ENCODE measurements around the gene TTC7B. TPM values are rescaled to one million over a fixed set of nuclear protein-coding genes. Genes with fewer than 3 reads are reported as not detected.
A peak's percentile ranks its signal among the peaks of the same experiment; 100 is the strongest.

The TTC7B gene
- total RNA-seq, 4 donors from 2014 or later = 3.3 to 18.1 (median 10.0) TPM

- Histone ChIP-seq H3K4me3 (no peak overlapping the region), H3K9me3 (no peaks in the 10 kb centered on the region), H3K4me1 (peaks cover 0 to 40% (median 9%) of the 10 kb centered on the region in 3 donors), H3K36me3 (peaks cover 0 to 12% (median 0%) of the 10 kb centered on the region in 3 donors), H3K27ac (peak overlapping the region in 2 of 4 donors; percentile 68 to 86), H3K27me3 (no peaks in the 10 kb centered on the region)
- DNase-seq = no peak
- intact Hi-C loops (cut with DNase I) = no loop called here
- TF ChIP-seq, protein P1, sequence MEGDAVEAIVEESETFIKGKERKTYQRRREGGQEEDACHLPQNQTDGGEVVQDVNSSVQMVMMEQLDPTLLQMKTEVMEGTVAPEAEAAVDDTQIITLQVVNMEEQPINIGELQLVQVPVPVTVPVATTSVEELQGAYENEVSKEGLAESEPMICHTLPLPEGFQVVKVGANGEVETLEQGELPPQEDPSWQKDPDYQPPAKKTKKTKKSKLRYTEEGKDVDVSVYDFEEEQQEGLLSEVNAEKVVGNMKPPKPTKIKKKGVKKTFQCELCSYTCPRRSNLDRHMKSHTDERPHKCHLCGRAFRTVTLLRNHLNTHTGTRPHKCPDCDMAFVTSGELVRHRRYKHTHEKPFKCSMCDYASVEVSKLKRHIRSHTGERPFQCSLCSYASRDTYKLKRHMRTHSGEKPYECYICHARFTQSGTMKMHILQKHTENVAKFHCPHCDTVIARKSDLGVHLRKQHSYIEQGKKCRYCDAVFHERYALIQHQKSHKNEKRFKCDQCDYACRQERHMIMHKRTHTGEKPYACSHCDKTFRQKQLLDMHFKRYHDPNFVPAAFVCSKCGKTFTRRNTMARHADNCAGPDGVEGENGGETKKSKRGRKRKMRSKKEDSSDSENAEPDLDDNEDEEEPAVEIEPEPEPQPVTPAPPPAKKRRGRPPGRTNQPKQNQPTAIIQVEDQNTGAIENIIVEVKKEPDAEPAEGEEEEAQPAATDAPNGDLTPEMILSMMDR (IDR thresholded peaks at IDR 0.05) = no peak
- TF ChIP-seq POLR2A (IDR thresholded peaks at IDR 0.05) = no peak
- 100% methylated on average over 1 to 4 of the region's 17 CpGs for WGBS, 2 donors
These were observed 237.8 kb downstream of the TTC7B start for GRCh38 chr14:90578283-90578985.

DNA sequence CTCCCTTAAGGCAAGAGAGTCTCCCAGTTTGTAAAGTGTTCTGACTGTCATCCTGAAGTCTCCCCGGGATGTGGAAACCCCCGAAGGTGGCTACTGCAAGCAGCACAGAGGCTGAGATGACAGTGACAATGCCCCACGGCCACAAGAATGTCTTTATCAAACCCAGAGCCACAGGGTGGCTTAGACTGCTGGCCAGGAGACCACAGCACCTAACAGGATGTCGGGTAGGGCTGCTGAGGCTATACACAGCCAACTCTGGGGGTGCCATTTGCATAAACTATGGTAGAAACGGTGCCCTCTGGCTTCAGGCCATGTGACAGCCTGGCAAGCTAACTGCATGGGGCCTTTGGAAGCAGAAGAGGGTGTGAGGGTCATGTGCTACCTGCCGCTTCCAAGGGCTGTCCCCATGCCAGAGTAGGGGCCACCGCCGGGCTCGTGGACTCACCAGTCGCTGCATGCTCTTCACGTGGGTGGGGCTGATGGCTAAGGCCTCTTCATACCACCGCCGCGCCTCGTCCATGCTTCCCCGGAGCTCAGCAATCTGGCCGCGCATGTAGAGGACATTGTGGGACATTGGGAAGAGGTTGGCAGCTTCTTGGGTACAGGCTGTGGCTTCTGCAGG lies 238.5 kb downstream of the TTC7B start:
- intact Hi-C loops (cut with DNase I) = no loop called here
- no peaks in the 10 kb centered on the region for H3K9me3 ChIP-seq
- no peaks in the 10 kb centered on the region for H3K27me3 ChIP-seq
- H3K4me1 ChIP-seq = peaks cover 0 to 40% (median 9%) of the 10 kb centered on the region in 3 donors
- DNase-seq = no peak
- TF ChIP-seq, protein P1 (IDR thresholded peaks at IDR 0.05) = no peak
- WGBS, 2 donors = 20 to 97% methylated on average over 1 to 6 of the region's 18 CpGs
- H3K27ac ChIP-seq = peak overlapping the region in 3 of 4 donors; percentile 58 to 86 (median 68)
- H3K36me3 ChIP-seq = peaks cover 0 to 12% (median 0%) of the 10 kb centered on the region in 3 donors
- H3K4me3 ChIP-seq = no peak overlapping the region

DNA sequence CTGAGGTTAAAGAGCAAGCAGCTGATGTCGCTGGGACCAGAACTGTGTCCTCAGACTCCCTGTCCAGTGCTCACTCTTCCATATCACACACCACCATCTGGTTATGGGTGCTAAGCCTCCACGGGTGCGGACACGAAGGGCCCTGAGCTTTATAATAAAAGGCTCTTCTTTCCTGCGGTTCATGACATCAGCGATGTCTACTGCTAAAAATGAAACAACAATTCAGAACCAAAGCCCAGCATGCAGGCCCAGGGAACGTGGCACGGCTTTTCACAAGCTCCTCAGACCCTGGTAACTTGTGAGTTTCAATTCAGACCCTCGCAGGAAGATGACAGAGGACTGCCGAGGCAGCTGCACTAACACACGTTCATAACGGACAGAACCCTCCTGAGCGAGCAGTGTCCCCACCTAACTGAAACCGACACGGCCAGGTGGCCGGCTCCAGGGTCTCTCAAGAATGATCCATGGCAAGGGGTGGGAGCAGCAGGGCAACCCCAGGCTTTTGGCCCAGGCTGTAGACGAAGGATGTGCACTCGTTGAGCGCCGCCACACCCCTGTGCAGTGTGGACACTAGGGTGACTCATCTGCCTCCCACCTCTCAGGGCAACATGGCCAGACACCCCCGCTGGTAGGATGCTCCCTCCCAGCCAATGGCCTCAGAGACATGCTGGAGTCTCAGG lies 239.1 kb downstream of the TTC7B start:
- H3K9me3 ChIP-seq = no peaks in the 10 kb centered on the region
- DNase-seq = no peak
- peaks cover 0 to 40% (median 9%) of the 10 kb centered on the region in 3 donors for H3K4me1 ChIP-seq
- 84 to 93% methylated on average over 10 to 11 of the region's 21 CpGs for WGBS, 2 donors
- no peak for TF ChIP-seq POLR2A (IDR thresholded peaks at IDR 0.05)
- TF ChIP-seq, protein P1 (IDR thresholded peaks at IDR 0.05) = no peak
- H3K4me3 ChIP-seq = no peak overlapping the region
- peaks cover 0 to 12% (median 0%) of the 10 kb centered on the region in 3 donors for H3K36me3 ChIP-seq
- no peaks in the 10 kb centered on the region for H3K27me3 ChIP-seq
- peak overlapping the region in 3 of 4 donors; percentile 58 to 86 (median 68) for H3K27ac ChIP-seq
- intact Hi-C loops (cut with DNase I) = no loop called here

DNA sequence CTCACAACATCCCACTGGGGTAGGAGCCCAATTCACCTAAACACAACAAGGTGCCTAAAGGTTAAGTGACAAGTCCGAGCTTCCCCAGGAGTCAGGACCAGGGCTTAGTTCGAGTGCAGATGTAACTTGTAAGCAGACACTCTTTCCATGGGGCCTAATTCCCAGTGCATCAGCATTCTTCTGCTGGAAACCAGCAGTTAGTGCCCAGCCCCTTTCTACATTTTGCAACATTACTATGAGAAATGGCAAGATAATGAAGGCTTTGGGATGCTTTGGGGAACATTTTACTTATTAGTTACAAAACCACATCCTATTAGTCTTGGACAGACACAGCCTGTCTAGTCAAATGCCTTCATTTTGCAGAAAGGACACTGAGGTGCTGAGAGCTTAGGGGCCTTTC lies 239.6 kb downstream of the TTC7B start:
- 64 to 68% methylated on average over 2 of the region's 2 CpGs for WGBS, 2 donors
- peaks cover 0 to 40% (median 9%) of the 10 kb centered on the region in 3 donors for H3K4me1 ChIP-seq
- H3K27ac ChIP-seq = peak overlapping the region in 3 of 4 donors; percentile 58 to 86 (median 68)
- TF ChIP-seq, protein P1 (IDR thresholded peaks at IDR 0.05) = no peak
- TF ChIP-seq POLR2A (IDR thresholded peaks at IDR 0.05) = no peak
- H3K4me3 ChIP-seq = no peak overlapping the region
- intact Hi-C loops (cut with DNase I) = no loop called here
- H3K9me3 ChIP-seq = no peaks in the 10 kb centered on the region
- DNase-seq = no peak
- H3K36me3 ChIP-seq = peaks cover 0 to 12% (median 0%) of the 10 kb centered on the region in 3 donors
- no peaks in the 10 kb centered on the region for H3K27me3 ChIP-seq

DNA sequence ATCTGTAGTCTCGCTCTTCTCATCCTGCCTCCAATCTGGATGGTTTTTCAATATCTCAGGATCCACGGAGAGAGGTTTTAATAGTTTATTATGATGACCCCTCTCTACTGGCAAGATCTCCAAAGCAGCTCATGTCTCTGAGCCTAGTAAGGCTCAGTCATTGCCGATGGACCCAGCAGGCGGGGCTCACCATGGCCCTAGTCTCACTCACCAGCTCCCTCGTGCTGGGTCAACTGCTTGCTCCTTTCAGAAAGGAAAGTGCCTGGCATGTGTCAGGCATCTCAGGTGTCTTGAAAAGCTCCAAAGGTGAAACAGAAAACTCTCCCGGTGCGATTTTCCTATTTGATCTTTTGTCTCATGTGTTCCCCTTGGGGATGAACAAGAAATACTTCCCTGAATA lies 240.4 kb downstream of the TTC7B start:
- peaks cover 0 to 40% (median 9%) of the 10 kb centered on the region in 3 donors for H3K4me1 ChIP-seq
- DNase-seq = no peak
- H3K27ac ChIP-seq = peak overlapping the region in 2 of 4 donors; percentile 13 to 30
- no peak for TF ChIP-seq POLR2A (IDR thresholded peaks at IDR 0.05)
- TF ChIP-seq, protein P1 (IDR thresholded peaks at IDR 0.05) = no peak
- no peaks in the 10 kb centered on the region for H3K9me3 ChIP-seq
- H3K4me3 ChIP-seq = no peak overlapping the region
- WGBS, 2 donors = 93 to 94% methylated on average over 7 of the region's 7 CpGs
- peaks cover 0 to 12% (median 0%) of the 10 kb centered on the region in 3 donors for H3K36me3 ChIP-seq
- no peaks in the 10 kb centered on the region for H3K27me3 ChIP-seq
- intact Hi-C loops (cut with DNase I) = no loop called here

Measured in esophagus squamous epithelium (tissue), 5 donors.